OCI-LY1 (cell line): ENCODE measurements around the gene TTC3.

Experiments
- CTCF ChIP-seq: fragments of 200-600 bp; sonication (generic), shearing (Covaris generic); IDR thresholded peaks from 2 replicates; pipeline ENCODE4 v1.5.1; 2017; ENCODE audit warnings: mild to moderate bottlenecking, antibody characterized with exemption, low read length, moderate library complexity, mixed read lengths
- EZH2 ChIP-seq: fragments of 200-600 bp; sonication (generic), shearing (Covaris generic); IDR thresholded peaks from 2 replicates; pipeline ENCODE4 v1.8.0; 2017; ENCODE audit warnings: borderline replicate concordance, mixed run types, mild to moderate bottlenecking, antibody characterized with exemption, low read length, moderate library complexity, mixed read lengths

GRCh38 chr21:37208056-37208721 is 135.1 kb downstream of the TTC3 start:
- TF ChIP-seq CTCF (no peak), EZH2 (no peak)
